HG03432 (cell line): ENCODE data around the gene ATP7B.

Experiments
- ATAC-seq: cut with Tn5 transposase; IDR thresholded peaks from one replicate; pipeline ENCODE4 v1.9.1; 2021; ENCODE audit warnings: mild to moderate bottlenecking, moderate library complexity; ENCODE audit not compliant: unreplicated experiment

Gene ATP7B

GRCh38 chr13:51978796-51979556 is 32.3 kb downstream of the ATP7B start:
- ATAC-seq, result no peak

- ATAC-seq, result no peak
Measured at GRCh38 chr13:51977625-51978024, 33.6 kb downstream of the ATP7B start.

DNA sequence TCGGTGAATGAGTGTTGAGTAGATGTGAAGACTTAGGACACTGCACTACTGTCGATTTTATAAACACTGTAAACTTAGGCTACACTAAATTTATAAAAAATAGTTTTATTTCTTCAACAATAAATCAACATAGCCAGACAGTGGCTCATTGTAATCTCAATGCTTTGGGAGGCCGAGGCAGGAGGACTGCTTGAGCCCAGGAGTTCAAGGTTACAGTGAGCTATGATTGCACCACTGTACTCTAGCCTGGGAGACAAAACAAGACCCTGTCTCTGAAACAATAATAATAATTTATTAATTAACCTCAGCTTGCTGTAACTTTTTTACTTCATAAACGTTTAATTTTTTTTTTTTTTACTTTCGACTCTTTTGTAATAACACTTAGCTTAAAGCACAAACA is 34.4 kb downstream of the ATP7B start:
- no peak for ATAC-seq

- no peak for ATAC-seq
Measured at GRCh38 chr13:51976423-51976822, 34.8 kb downstream of the ATP7B start.

- no peak for ATAC-seq
Measured at GRCh38 chr13:51974482-51974881, 36.8 kb downstream of the ATP7B start.

DNA sequence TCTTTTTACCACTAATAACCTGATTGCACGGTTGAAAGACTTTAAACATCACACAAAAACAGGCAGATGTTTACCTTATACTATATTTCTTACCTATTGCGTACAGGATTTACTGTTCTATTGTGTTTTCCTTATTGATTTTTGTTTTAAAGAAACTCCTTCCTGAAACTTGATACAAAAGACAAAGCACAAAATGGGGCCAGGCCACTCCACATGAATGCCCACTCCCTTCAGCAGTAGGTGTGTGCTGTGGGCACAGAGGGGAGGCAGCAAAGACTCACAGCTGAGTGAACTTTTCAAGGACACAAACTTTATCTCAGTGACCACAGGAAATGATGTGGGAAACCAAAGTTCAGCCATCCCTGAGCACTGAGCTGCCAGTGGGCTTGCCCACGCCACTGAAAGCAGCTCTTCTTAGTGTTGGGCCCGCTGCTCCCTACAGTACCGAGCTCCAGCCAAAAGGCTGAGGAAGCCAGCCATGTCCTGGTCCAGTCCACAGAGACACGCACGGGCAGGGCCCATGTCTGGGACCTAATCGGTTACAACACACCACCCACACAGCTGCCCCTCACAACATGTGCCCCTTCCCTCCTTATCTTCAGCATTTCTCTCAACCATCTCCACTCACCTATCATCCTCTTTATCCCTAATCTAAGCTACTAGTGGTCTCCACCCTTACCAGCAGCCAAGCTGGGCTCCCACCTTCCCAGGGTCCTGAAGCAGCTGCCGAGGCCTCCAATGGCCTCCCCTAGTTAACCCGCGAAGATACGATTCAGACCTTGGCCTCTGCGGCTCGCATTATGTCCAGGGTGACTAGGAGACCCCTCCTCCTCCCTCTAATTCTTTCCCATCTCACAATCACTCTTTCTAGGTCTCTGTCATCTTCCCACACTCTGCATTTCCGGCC is 39.5 kb downstream of the ATP7B start:
- ATAC-seq, result no peak

DNA sequence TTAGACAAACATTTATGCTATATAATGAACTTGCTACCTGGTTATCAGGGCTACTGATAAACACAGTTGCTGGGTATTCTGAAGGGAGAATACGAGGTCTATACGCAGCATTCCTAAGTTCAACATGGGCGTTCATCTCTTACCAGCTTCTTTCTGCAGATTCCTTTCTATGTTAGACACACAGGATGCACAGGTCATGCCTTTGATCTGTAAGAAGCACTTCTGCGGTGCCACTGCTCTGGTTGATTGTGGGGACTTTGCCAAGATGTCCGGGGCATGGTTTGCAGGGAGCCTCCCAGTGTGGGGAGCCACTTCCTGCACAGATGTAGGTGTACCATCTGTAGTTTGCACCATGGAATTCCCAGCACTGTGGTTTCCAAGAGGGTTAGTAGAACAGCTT is 40.9 kb downstream of the ATP7B start:
- no peak for ATAC-seq

GRCh38 chr13:51967482-51968446 is 43.5 kb downstream of the ATP7B start:
- ATAC-seq, result peak; percentile 47

DNA sequence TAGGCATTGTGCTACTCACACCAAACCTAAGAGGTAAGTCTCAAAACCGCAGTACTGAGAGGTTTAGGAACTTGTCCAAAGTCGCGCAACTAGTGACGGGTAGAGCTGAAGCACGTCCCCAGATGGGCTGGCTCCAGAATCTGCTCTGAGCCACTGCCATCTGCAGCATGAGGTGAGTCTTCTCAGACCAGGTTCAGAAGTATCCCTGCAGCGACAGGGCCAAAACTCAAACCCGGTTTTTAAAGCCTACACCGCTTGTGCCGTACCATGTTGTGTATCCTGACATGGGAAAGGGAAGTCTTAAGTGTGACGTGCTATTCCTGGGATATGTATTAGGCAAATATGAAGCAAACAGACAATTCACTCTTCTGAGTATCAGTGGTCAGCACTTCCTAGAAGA is 45.1 kb downstream of the ATP7B start:
- no peak for ATAC-seq

- ATAC-seq, result no peak
Measured at GRCh38 chr13:51961493-51962403, 49.5 kb downstream of the ATP7B start.

DNA sequence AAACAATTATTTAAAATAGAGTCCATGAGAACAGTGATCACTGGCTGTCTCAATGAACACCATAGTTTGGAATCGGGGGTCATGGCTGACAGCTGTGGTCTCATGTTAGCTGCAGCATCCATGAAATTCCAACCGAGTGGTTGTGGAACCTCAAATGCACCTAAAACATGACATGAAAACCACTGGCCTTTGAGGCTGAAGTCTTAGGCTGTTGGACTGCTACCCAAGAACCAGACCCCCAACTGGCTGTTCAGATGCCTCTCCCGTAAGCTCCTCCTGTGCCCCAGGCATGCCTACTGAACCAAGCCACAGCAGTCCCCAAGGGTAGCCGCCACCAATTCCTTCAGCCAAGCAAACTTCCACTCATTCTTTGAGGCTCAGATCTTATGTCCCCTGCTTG is 50.5 kb downstream of the ATP7B start:
- ATAC-seq, result no peak

GRCh38 chr13:51959773-51960172 is 51.5 kb downstream of the ATP7B start:
- ATAC-seq, result peak; percentile 70

DNA sequence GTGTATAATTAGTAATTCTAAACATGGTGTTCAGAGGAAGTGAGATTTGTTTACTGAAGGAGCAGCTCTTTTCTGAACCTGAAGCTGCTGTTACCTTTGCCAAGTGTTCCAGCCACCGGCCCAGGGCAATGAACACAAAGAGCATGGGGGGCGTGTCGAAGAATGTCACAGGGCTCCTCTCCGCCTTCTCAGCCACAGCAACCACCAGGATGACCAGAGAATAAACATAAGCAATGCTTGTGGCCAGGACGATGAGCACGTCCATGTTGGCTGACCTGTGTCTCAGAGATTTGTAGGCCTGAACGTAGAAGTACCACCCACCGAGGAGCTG is 53.1 kb downstream of the ATP7B start:
- ATAC-seq, result no peak

DNA sequence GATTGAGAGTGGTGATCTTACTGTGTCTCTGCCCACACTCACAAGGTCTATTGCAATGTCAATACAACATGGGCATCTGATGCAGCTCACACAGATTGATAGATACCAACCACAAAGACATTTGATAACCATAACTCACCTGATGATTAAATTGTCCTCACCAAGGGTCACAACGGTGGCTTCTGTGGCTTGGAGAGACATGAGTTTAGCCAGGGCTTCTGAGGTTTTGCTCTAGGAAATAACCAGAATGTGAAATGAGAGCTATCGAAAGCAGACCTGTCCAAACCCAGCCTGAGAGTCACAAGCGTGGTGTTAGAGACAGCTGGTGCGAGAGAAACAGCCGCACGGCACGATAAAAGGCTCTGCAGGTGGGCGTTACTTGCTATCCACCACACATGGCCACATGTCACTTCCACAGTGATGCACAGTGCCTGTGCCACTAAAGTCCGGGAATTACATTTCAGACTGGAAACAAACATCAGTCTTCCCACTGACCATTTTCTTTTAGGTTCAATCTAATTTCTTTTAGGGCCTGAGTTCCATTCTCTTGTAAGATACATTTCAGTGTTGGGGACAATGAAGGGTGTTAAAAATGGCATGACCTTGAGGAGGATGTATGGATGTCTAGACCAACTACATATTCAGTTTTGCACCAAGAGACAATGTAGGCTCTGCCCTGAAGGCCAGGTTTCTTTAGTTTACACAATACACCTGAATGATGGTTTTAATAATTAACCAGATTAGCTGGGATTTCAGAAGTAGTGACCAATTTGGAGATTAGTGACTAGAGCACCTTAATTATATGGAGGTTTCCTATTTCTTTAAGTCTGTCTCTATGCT is 53.7 kb downstream of the ATP7B start:
- ATAC-seq, result peak; percentile 68

DNA sequence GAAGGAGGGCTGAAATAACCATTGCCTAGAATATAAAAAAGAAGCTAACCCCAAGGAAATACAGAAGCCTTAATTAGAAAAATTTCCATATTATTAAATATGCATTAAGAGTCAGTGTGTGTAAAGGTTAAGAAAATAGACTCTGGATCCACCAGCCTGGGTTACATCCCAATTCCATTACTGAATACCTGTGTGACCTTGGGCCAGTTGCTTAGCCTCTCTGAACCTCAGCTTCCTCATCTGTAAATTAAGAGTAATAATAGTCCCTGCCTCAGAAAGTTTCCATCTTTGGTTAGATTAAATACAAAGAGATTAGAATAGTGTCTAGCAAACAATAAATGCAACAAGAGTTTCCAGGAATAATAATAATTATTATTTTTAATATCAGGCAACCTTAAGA is 54.5 kb downstream of the ATP7B start:
- no peak for ATAC-seq

- ATAC-seq, result no peak
Measured at GRCh38 chr13:51955816-51956603, 55.2 kb downstream of the ATP7B start.

- ATAC-seq, result no peak
Measured at GRCh38 chr13:51955281-51955771, 55.9 kb downstream of the ATP7B start.
